GM12878 (cell line): ENCODE results near the gene ATP10A. TPM values are rescaled to one million over a fixed set of nuclear protein-coding genes. Genes with fewer than 3 reads are reported as not detected.

ENCODE experiments used
- ATAC-seq: fragments of 200-7000 bp; cut with Tn5 transposase; 3 replicates; pipeline ENCODE4 v1.9.1; 2020; ENCODE audit warnings: mild to moderate bottlenecking, moderate library complexity
- BruUV-seq: library from RNA; stranded (reverse); fragments of 400-500 nt; replicated peaks from 2 replicates; lab custom pipeline; 2021; lab: Mats Ljungman, UMichigan
- CTCF ChIA-PET: fragments of 300-600 bp; sonication (Branson Sonifier 250); formaldehyde crosslinking; extraction: SDS; loops from one replicate; lab custom pipeline; 2021; ENCODE audit warnings: inconsistent platforms; lab: Yijun Ruan, JAX
- POLR2A ChIA-PET: fragments of 350-600 bp; formaldehyde crosslinking; extraction: SDS; loops from one replicate; lab custom pipeline; 2021; ENCODE audit warnings: inconsistent platforms; lab: Charles Lee
- RAD21 ChIA-PET: fragments of 300-600 bp; sonication (Branson Sonifier 250); formaldehyde crosslinking; loops from one replicate; lab custom pipeline; 2023; ENCODE audit warnings: antibody characterized with exemption; ENCODE audit not compliant: unreplicated experiment; lab: Charles Lee
- SMC1A ChIA-PET: fragments of 300-600 bp; sonication (Branson Sonifier 250); formaldehyde crosslinking; loops from one replicate; lab custom pipeline; 2023; ENCODE audit not compliant: unreplicated experiment, uncharacterized antibody; lab: Charles Lee
- DNase-seq: peaks from one replicate; pipeline ENCODE4 v3.0.0-alpha.2; 2011; ENCODE audit warnings: low read depth, low spot score
- FAIRE-seq: peaks from 3 replicates; lab custom pipeline; 2011; peaks lifted over from hg19 to GRCh38; lab: Jason Lieb, UNC
- H2AFZ ChIP-seq: 2 replicates; pipeline ENCODE4 v1.6.0; 2011; ENCODE audit warnings: low read depth, low read length, control low read depth; ENCODE audit not compliant: control insufficient read depth
- H3K27ac ChIP-seq: 2 replicates; pipeline ENCODE4 v1.5.1; 2011; ENCODE audit warnings: control low read depth; ENCODE audit not compliant: control insufficient read depth, insufficient read depth
- H3K27me3 ChIP-seq, 2 experiments: replicated peaks in 1 of 2; 2 replicates each; pipeline versions ENCODE4 v1.6.0 to v1.6.1; 2011; ENCODE audit warnings: low read length in 1 of 2; ENCODE audit not compliant: control insufficient read depth in 2 of 2, insufficient read depth in 2 of 2
- H3K36me3 ChIP-seq, 2 experiments: 2 replicates each; pipeline ENCODE4 v1.5.1; 2011; ENCODE audit warnings: low read length in 1 of 2; ENCODE audit not compliant: control insufficient read depth in 2 of 2, insufficient read depth in 2 of 2
- H3K4me1 ChIP-seq: 2 replicates; pipeline ENCODE4 v1.6.1; 2011; ENCODE audit warnings: mild to moderate bottlenecking, low read length, moderate library complexity, mixed read lengths; ENCODE audit not compliant: control insufficient read depth, insufficient read depth
- H3K4me2 ChIP-seq: 2 replicates; pipeline ENCODE4 v1.6.0; 2011; ENCODE audit warnings: control low read depth; ENCODE audit not compliant: control insufficient read depth, insufficient read depth
- H3K4me3 ChIP-seq: fragments of 200-600 bp; sonication (generic); 2 replicates; pipeline ENCODE4 v1.5.1; 2016
- H3K79me2 ChIP-seq: 2 replicates; pipeline ENCODE4 v1.6.0; 2011; ENCODE audit warnings: low read length; ENCODE audit not compliant: control insufficient read depth, insufficient read depth
- H3K9ac ChIP-seq: 2 replicates; pipeline ENCODE4 v1.8.0; 2011; ENCODE audit warnings: low read length, control low read depth, mixed read lengths; ENCODE audit not compliant: control insufficient read depth, insufficient read depth
- H3K9me3 ChIP-seq: replicated peaks from 3 replicates; pipeline ENCODE4 v1.5.1; 2011; ENCODE audit warnings: mild to moderate bottlenecking, low read length; ENCODE audit not compliant: control insufficient read depth, insufficient read depth
- H4K20me1 ChIP-seq: 2 replicates; pipeline ENCODE4 v1.6.0; 2011; ENCODE audit not compliant: control insufficient read depth, insufficient read depth
- CEBPZ ChIP-seq: fragments of 150-350 bp; IDR thresholded peaks from 2 replicates; pipeline ENCODE4 v1.6.1; 2016; ENCODE audit warnings: low read depth, low read length
- EED ChIP-seq: sonication (generic); IDR thresholded peaks from 2 replicates; pipeline ENCODE4 v1.6.1; 2016; ENCODE audit warnings: antibody characterized with exemption, low read depth
- MEF2A ChIP-seq: IDR thresholded peaks from 2 replicates; pipeline ENCODE4 v1.6.1; 2011; ENCODE audit warnings: low read depth, mild to moderate bottlenecking, low read length, moderate library complexity; ENCODE audit not compliant: insufficient read depth
- MTA3 ChIP-seq: IDR thresholded peaks from 2 replicates; pipeline ENCODE4 v1.6.1; 2012; ENCODE audit warnings: low read length, inconsistent platforms, borderline replicate concordance
- PAX5 ChIP-seq: IDR thresholded peaks from 2 replicates; pipeline ENCODE4 v1.6.1; 2011; ENCODE audit warnings: low read depth, low read length, borderline replicate concordance
- PML ChIP-seq: IDR thresholded peaks from 2 replicates; pipeline ENCODE4 v1.6.1; 2012; ENCODE audit warnings: low read length, inconsistent platforms
- RELA ChIP-seq: fragments of 450-650 bp; IDR thresholded peaks from 2 replicates; pipeline ENCODE4 v1.8.0; 2014; ENCODE audit warnings: borderline replicate concordance; ENCODE audit not compliant: partially characterized antibody
- RELB ChIP-seq: fragments of 450-650 bp; IDR thresholded peaks from 2 replicates; pipeline ENCODE4 v1.6.1; 2017; ENCODE audit warnings: low read depth, mild to moderate bottlenecking, moderate library complexity
- SIN3A ChIP-seq: IDR thresholded peaks from 2 replicates; pipeline ENCODE4 v1.6.1; 2012; ENCODE audit warnings: low read depth, low read length, improper control_type of control experiment
- SRF ChIP-seq, 2 experiments: IDR thresholded peaks; 2 replicates each; pipeline ENCODE4 v1.6.1; 2011; ENCODE audit warnings: low read depth in 2 of 2, low read length in 2 of 2, mild to moderate bottlenecking in 1 of 2, moderate library complexity in 1 of 2
- SUZ12 ChIP-seq: fragments of 200-600 bp; sonication (generic); IDR thresholded peaks from one replicate; pipeline ENCODE4 v1.6.1; 2018; ENCODE audit warnings: antibody characterized with exemption, mild to moderate bottlenecking; ENCODE audit not compliant: unreplicated experiment
- TAF1 ChIP-seq: IDR thresholded peaks from 2 replicates; pipeline ENCODE4 v1.6.1; 2011; ENCODE audit warnings: mild to moderate bottlenecking, low read depth, low read length, borderline replicate concordance
- TCF12 ChIP-seq: IDR thresholded peaks from 2 replicates; pipeline ENCODE4 v1.6.1; 2011; ENCODE audit warnings: low read depth, mild to moderate bottlenecking, low read length
- TCF7 ChIP-seq: IDR thresholded peaks from 2 replicates; pipeline ENCODE4 v1.6.1; 2014; ENCODE audit warnings: antibody characterized with exemption, borderline replicate concordance
- WGBS: methylation state at CpG from one replicate; pipeline ENCODE4 v1.1.6; 2016; ENCODE audit warnings: low lambda C conversion rate; ENCODE audit not compliant: insufficient replicate concordance, insufficient coverage; ENCODE audit errors: missing lambda C conversion rate; 5-methylcytosine and 5-hydroxymethylcytosine counted together
- in situ Hi-C: fragments of 300-500 bp; cut with MboI; formaldehyde crosslinking; loops from 9 replicates; pipeline ENCODE4 v1.14.3; 2018; ENCODE audit warnings: mixed read lengths
- intact Hi-C: fragments of 100-400 bp; cut with micrococcal nuclease; formaldehyde crosslinking; loops from one replicate; pipeline ENCODE4 v1.14.2; 2022; ENCODE audit not compliant: unreplicated experiment
- polyA plus RNA-seq, 11 experiments: library from polyadenylated mRNA; depleted of rRNA in 4 of 11; unstranded in 6 of 11; stranded (reverse) in 5 of 11; fragments of >200 nt; fragmentation: Nextera tagmentation in 4 of 11; fragmentation: Illumina TruSeq in 1 of 11; extraction: Ambion mirVana in 4 of 11; extraction: Trizol in 1 of 11; gene quantifications; 1 replicate in 1 of 11; 2 replicates in 10 of 11; pipeline versions ENCODE4 v1.2.1 to v1.2.3, GENCODE V29; 2011 to 2016; ENCODE audit warnings: inconsistent platforms in 2 of 11, missing spikeins in 2 of 11, low read depth in 1 of 11
- total RNA-seq, 4 experiments: library from RNA; depleted of rRNA in 3 of 4; stranded (reverse); fragments of >200 nt in 3 of 4; fragmentation: Illumina TruSeq in 1 of 4; extraction: Trizol in 1 of 4; gene quantifications; 2 replicates each; pipeline versions ENCODE4 v1.2.1 to v1.2.3, GENCODE V29; 2013 to 2021
- TF ChIP-seq, protein P1 (sequence below): fragments of 450-650 bp; IDR thresholded peaks from 2 replicates; pipeline ENCODE4 v1.6.1; 2017; ENCODE audit warnings: mild to moderate bottlenecking, low read depth, inconsistent platforms; ENCODE audit not compliant: poor library complexity, severe bottlenecking
- TF ChIP-seq, protein P2 (sequence below): fragments of 450-650 bp; IDR thresholded peaks from 2 replicates; pipeline ENCODE4 v1.6.1; 2018; ENCODE audit warnings: borderline replicate concordance, mild to moderate bottlenecking; ENCODE audit not compliant: partially characterized antibody

ATP10A gene
- total and polyA plus RNA-seq, 10 of the 15 experiments (the other 5 are each of a cell fraction or from before 2014, with no cell fraction given) = 0.04 to 1.5 (median 0.31) TPM; not detected in 2

DNA sequence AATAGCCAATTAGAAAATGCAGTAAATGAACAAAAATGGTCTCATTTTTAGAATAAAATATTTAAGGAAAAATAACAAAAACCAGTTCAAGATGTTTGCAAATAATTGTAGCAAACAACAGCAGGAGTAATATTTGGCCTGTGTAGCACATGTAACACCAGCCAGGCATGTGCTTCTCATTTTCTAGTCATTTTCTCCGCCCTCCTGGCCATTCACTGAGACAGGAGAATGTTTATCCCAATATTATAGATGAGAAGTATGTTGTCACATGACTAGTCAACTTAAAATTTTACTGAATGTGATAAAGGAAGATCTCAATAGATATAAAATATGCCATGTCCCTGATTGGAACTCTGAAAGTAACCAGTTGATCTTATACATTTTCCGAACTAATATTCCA, 7.8 kb upstream of the ATP10A start:
- 4% methylated on average over 2 of the region's 2 CpGs for WGBS
- BruUV-seq = no TSS peak
- H3K9ac ChIP-seq = no peak overlapping the region
- in situ Hi-C loops (no loop called here), intact Hi-C loops (no loop called here)
- ATAC-seq (no peak), FAIRE-seq (no peak), DNase-seq (no peak)
- no peaks in the 10 kb centered on the region for H3K27me3 ChIP-seq
- no peak overlapping the region for H3K27ac ChIP-seq
- no peak overlapping the region for H3K4me2 ChIP-seq
- H2AFZ ChIP-seq = no peak overlapping the region
- SMC1A ChIA-PET = no interaction called here
- no peaks in the 10 kb centered on the region; the same call in 2 of the 3 replicates for H3K9me3 ChIP-seq
- no peaks in the 10 kb centered on the region for H3K4me1 ChIP-seq
- H3K79me2 ChIP-seq = no peaks in the 10 kb centered on the region
- RAD21 ChIA-PET = interaction anchor here (0.5 kb wide), 1 partner anchor 1653 kb away, joined by 3 read pairs; no protein-coding TSS in a partner anchor
- POLR2A ChIA-PET = no interaction called here
- no peak overlapping the region for H3K4me3 ChIP-seq
- no peaks in the 10 kb centered on the region for H3K36me3 ChIP-seq
- no peaks in the 10 kb centered on the region for H4K20me1 ChIP-seq
- CTCF ChIA-PET = no interaction called here
- no peak for TF ChIP-seq EED
- no peak for TF ChIP-seq TAF1
- no peak for TF ChIP-seq TCF12
- no peak for TF ChIP-seq PAX5
- TF ChIP-seq SUZ12 = no peak
- no peak for TF ChIP-seq RELB
- TF ChIP-seq, protein P1, sequence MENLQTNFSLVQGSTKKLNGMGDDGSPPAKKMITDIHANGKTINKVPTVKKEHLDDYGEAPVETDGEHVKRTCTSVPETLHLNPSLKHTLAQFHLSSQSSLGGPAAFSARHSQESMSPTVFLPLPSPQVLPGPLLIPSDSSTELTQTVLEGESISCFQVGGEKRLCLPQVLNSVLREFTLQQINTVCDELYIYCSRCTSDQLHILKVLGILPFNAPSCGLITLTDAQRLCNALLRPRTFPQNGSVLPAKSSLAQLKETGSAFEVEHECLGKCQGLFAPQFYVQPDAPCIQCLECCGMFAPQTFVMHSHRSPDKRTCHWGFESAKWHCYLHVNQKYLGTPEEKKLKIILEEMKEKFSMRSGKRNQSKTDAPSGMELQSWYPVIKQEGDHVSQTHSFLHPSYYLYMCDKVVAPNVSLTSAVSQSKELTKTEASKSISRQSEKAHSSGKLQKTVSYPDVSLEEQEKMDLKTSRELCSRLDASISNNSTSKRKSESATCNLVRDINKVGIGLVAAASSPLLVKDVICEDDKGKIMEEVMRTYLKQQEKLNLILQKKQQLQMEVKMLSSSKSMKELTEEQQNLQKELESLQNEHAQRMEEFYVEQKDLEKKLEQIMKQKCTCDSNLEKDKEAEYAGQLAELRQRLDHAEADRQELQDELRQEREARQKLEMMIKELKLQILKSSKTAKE = no peak
- TF ChIP-seq, protein P2, sequence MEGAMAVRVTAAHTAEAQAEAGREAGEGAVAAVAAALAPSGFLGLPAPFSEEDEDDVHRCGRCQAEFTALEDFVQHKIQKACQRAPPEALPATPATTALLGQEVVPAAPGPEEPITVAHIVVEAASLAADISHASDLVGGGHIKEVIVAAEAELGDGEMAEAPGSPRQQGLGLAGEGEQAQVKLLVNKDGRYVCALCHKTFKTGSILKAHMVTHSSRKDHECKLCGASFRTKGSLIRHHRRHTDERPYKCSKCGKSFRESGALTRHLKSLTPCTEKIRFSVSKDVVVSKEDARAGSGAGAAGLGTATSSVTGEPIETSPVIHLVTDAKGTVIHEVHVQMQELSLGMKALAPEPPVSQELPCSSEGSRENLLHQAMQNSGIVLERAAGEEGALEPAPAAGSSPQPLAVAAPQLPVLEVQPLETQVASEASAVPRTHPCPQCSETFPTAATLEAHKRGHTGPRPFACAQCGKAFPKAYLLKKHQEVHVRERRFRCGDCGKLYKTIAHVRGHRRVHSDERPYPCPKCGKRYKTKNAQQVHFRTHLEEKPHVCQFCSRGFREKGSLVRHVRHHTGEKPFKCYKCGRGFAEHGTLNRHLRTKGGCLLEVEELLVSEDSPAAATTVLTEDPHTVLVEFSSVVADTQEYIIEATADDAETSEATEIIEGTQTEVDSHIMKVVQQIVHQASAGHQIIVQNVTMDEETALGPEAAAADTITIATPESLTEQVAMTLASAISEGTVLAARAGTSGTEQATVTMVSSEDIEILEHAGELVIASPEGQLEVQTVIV = no peak
- no peak for TF ChIP-seq PML
- no peak for TF ChIP-seq TCF7
- TF ChIP-seq RELA = no peak
- no peak for TF ChIP-seq MTA3
- TF ChIP-seq SRF (IDR thresholded peaks at IDR 0.05; ENCODE audit: low read depth in 2 of 2, low read length in 2 of 2) = no peak
- TF ChIP-seq MEF2A = no peak
- TF ChIP-seq SIN3A = no peak
- TF ChIP-seq CEBPZ = no peak
